Glomerular endothelial cell (primary cell): ENCODE measurements around the gene OR2L3. TPM values are rescaled to one million over a fixed set of nuclear protein-coding genes. Genes with fewer than 3 reads are reported as not detected.
"Not testable (repeated sequence)": the region's sequence is repeated elsewhere in the genome, so short reads cannot be mapped to it uniquely, and the experiment has no call there.

Source experiments
- DNase-seq: peaks from one replicate; pipeline ENCODE4 v3.0.0-alpha.2; 2011; ENCODE audit warnings: low read depth, low spot score; ENCODE audit errors: extremely low read depth
- total RNA-seq: library from RNA; depleted of rRNA; stranded (reverse); fragments of >200 nt; gene quantifications from 2 replicates; pipeline ENCODE4 v1.2.3, GENCODE V29; 2015

OR2L3 gene
- not detected in 2 replicates for total RNA-seq

GRCh38 chr1:248046536-248046935 lies at the start of gene OR2L3:
Gene OR2L3 (plus strand): TSS chr1:248046836. CDS start chr1:248060682, 13,846 bp downstream.
- no peak for DNase-seq

- DNase-seq: no peak
These were observed 47.8 kb upstream of the OR2L3 start for GRCh38 chr1:247998811-247999210.

GRCh38 chr1:248000169-248000568 lies 46.5 kb upstream of the OR2L3 start:
- DNase-seq: no peak

GRCh38 chr1:248007778-248008177 lies 38.9 kb upstream of the OR2L3 start:
- no peak for DNase-seq

GRCh38 chr1:248009681-248010080 lies 37.0 kb upstream of the OR2L3 start:
- DNase-seq: no peak

- DNase-seq: no peak
These were observed 33.4 kb upstream of the OR2L3 start, which contains the start of gene OR2L5 for GRCh38 chr1:248013229-248013710. Gene OR2L5 (plus strand): TSS chr1:248013660. CDS start chr1:248021948, 8,288 bp downstream.

GRCh38 chr1:248015803-248016202 lies 30.8 kb upstream of the OR2L3 start:
- DNase-seq: no peak

GRCh38 chr1:248029770-248030169 lies 16.9 kb upstream of the OR2L3 start, which contains the start of gene OR2L2:
Gene OR2L2 (plus strand): TSS chr1:248030070. CDS start chr1:248038268, 8,198 bp downstream.
- DNase-seq: no peak

- DNase-seq: no peak
These were observed 1.4 kb upstream of the OR2L3 start for GRCh38 chr1:248045209-248045608.

GRCh38 chr1:248047008-248047407 lies 372 bp downstream of the OR2L3 start:
- DNase-seq: no peak

GRCh38 chr1:248054671-248055070 lies 8.0 kb downstream of the OR2L3 start:
- no peak for DNase-seq

- DNase-seq: no peak
These were observed 8.6 kb downstream of the OR2L3 start for GRCh38 chr1:248055261-248055660.

GRCh38 chr1:248065071-248065470 lies 18.4 kb downstream of the OR2L3 start:
- no peak for DNase-seq

GRCh38 chr1:248065604-248066003 lies 19.0 kb downstream of the OR2L3 start:
- DNase-seq: no peak

- not testable (repeated sequence) for DNase-seq
These were observed 37.2 kb downstream of the OR2L3 start for GRCh38 chr1:248083864-248084263.

- DNase-seq: no peak
These were observed 48.2 kb downstream of the OR2L3 start, which contains the start of gene OR2L13 for GRCh38 chr1:248094884-248095283. Gene OR2L13 (plus strand): TSS chr1:248095184. CDS start chr1:248099376, 4,192 bp downstream.

- no peak for DNase-seq
These were observed 51.9 kb downstream of the OR2L3 start for GRCh38 chr1:248098529-248098928.

- DNase-seq: no peak
These were observed 56.2 kb downstream of the OR2L3 start for GRCh38 chr1:248102847-248103246.

- DNase-seq: no peak
These were observed 64.5 kb downstream of the OR2L3 start for GRCh38 chr1:248111157-248111556.
